Cardiac muscle cell (in vitro differentiated cells and primary cell): Measurements from ENCODE around the gene CELF1. TPM values are rescaled to one million over a fixed set of nuclear protein-coding genes. Genes with fewer than 3 reads are reported as not detected.
A peak's percentile ranks its signal among the peaks of the same experiment; 100 is the strongest.
"Not testable (repeated sequence)": the region's sequence is repeated elsewhere in the genome, so short reads cannot be mapped to it uniquely, and the experiment has no call there.

ENCODE experiments used
- DNase-seq, 2 donors: peaks; one replicate each; pipeline versions ENCODE4 v3.0.0 to v3.0.0-alpha.2; 2010 to 2017; ENCODE audit warnings: low read depth in 1 of 2, low spot score in 1 of 2
- H3K27ac ChIP-seq: fragments of 200-600 bp; sonication (generic); 2 replicates; pipeline ENCODE4 v1.5.1; 2016
- H3K27me3 ChIP-seq: fragments of 200-600 bp; sonication (generic); 2 replicates; pipeline ENCODE4 v1.6.0; 2016; ENCODE audit warnings: control low read depth
- H3K36me3 ChIP-seq: fragments of 200-600 bp; sonication (generic); 2 replicates; pipeline ENCODE4 v1.5.1; 2016; ENCODE audit warnings: control low read depth
- H3K4me1 ChIP-seq: fragments of 200-600 bp; sonication (generic); 2 replicates; pipeline ENCODE4 v1.8.1; 2017; ENCODE audit warnings: low read depth, mild to moderate bottlenecking, mixed run types
- H3K4me3 ChIP-seq: fragments of 200-600 bp; sonication (generic); 2 replicates; pipeline ENCODE4 v1.5.1; 2016; ENCODE audit warnings: mild to moderate bottlenecking
- H3K9me3 ChIP-seq: fragments of 200-600 bp; sonication (generic); 2 replicates; pipeline ENCODE4 v1.5.1; 2017; ENCODE audit warnings: low read depth, mild to moderate bottlenecking, control low read depth
- CTCF ChIP-seq: IDR thresholded peaks from 2 replicates; pipeline ENCODE4 v1.5.1; 2012; ENCODE audit warnings: low read depth, mild to moderate bottlenecking, low read length
- polyA plus RNA-seq: library from polyadenylated mRNA; unstranded; fragments of >200 nt; fragmentation: Nextera tagmentation; extraction: Ambion mirVana; gene quantifications from 2 replicates; pipeline ENCODE4 v1.2.1, GENCODE V29; 2016
- total RNA-seq: library from RNA; depleted of rRNA; stranded (reverse); fragments of >200 nt; gene quantifications from 2 replicates; pipeline ENCODE4 v1.2.3, GENCODE V29; 2016

The CELF1 gene
- total and polyA plus RNA-seq, 2 experiments from 2014 or later, result 98.9 to 178 TPM

- TF ChIP-seq CTCF, result no peak
- peaks cover 17% of the 10 kb centered on the region for H3K36me3 ChIP-seq
- H3K27ac ChIP-seq, result no peak overlapping the region
- H3K4me3 ChIP-seq, result no peak overlapping the region
- peaks cover 4% of the 10 kb centered on the region for H3K4me1 ChIP-seq
- H3K9me3 ChIP-seq, result no peaks in the 10 kb centered on the region
- H3K27me3 ChIP-seq, result no peaks in the 10 kb centered on the region
- DNase-seq, result peak in 1 of 2 donors; percentile 85
These were observed 86.7 kb downstream of the CELF1 start for GRCh38 chr11:47466201-47466600.

GRCh38 chr11:47464483-47464882, 88.4 kb downstream of the CELF1 start:
- H3K27me3 ChIP-seq, result no peaks in the 10 kb centered on the region
- peaks cover 4% of the 10 kb centered on the region for H3K4me1 ChIP-seq
- no peak overlapping the region for H3K4me3 ChIP-seq
- no peak for TF ChIP-seq CTCF
- H3K27ac ChIP-seq, result no peak overlapping the region
- no peaks in the 10 kb centered on the region for H3K9me3 ChIP-seq
- H3K36me3 ChIP-seq, result peaks cover 8% of the 10 kb centered on the region
- no peak for DNase-seq

- no peaks in the 10 kb centered on the region for H3K27me3 ChIP-seq
- no peak overlapping the region for H3K4me3 ChIP-seq
- peaks cover 4% of the 10 kb centered on the region for H3K36me3 ChIP-seq
- H3K9me3 ChIP-seq, result no peaks in the 10 kb centered on the region
- DNase-seq, result no peak
- TF ChIP-seq CTCF, result no peak
- H3K27ac ChIP-seq, result peak overlapping the region; percentile 75
- no peaks in the 10 kb centered on the region for H3K4me1 ChIP-seq
These were observed 91.1 kb downstream of the CELF1 start for GRCh38 chr11:47461876-47462275.

- H3K36me3 ChIP-seq, result peaks cover 4% of the 10 kb centered on the region
- no peak for TF ChIP-seq CTCF
- H3K4me1 ChIP-seq, result no peaks in the 10 kb centered on the region
- H3K9me3 ChIP-seq, result no peaks in the 10 kb centered on the region
- no peak overlapping the region for H3K4me3 ChIP-seq
- H3K27me3 ChIP-seq, result no peaks in the 10 kb centered on the region
- peak overlapping the region; percentile 75 for H3K27ac ChIP-seq
- no peak for DNase-seq
These were observed 92.2 kb downstream of the CELF1 start for GRCh38 chr11:47460571-47461235.

GRCh38 chr11:47454258-47454671, 98.7 kb downstream of the CELF1 start:
- DNase-seq, result peak; percentile 72 to 93
- not testable (repeated sequence) for H3K27ac ChIP-seq, H3K9me3 ChIP-seq, H3K36me3 ChIP-seq, H3K4me1 ChIP-seq, H3K27me3 ChIP-seq, H3K4me3 ChIP-seq
- TF ChIP-seq CTCF, result peak; percentile 82
